GM18526 (cell line): ENCODE results near the gene CLK4.

ENCODE experiments used
- POLR2A ChIP-seq: IDR thresholded peaks from 3 replicates; pipeline ENCODE4 v1.6.1; 2011; ENCODE audit not compliant: insufficient read length; ENCODE audit errors: extremely low read depth

CLK4 gene

GRCh38 chr5:178554311-178554710 is 72.5 kb downstream of the CLK4 start:
- TF ChIP-seq POLR2A, result no peak

GRCh38 chr5:178553517-178553916 is 73.3 kb downstream of the CLK4 start:
- no peak for TF ChIP-seq POLR2A
